GM19438 (cell line): ENCODE measurements around the gene VIPR2.

ENCODE experiments used
- ATAC-seq: cut with Tn5 transposase; IDR thresholded peaks from one replicate; pipeline ENCODE4 v1.9.1; 2021; ENCODE audit warnings: low read depth; ENCODE audit not compliant: unreplicated experiment

The VIPR2 gene

DNA sequence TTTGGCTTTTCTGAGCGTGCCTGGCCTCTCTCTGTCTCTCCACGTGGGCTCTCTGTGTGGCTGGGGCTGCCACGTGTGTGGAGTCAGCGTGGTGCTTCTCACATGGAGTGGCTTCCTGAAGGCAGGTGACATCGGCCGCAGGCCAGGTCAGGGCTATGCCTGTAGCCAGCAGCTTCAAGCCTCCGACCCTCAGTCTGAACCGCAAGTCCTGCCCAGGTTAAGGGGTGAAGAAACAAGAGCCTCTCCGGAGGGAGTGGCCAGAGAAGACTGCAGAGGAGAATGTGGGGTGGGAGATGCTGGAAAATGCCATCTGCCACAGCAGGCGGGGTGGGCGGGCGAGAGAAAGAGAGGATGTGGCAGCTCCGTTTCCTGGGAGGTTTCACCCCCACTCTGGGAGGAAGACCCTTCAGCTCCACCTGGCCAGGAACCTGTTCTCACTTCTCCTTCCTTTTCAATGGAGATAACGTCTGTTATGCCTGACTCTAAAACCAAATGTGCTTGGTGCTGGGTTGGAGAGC, 14.3 kb upstream of the VIPR2 start:
- ATAC-seq = no peak

DNA sequence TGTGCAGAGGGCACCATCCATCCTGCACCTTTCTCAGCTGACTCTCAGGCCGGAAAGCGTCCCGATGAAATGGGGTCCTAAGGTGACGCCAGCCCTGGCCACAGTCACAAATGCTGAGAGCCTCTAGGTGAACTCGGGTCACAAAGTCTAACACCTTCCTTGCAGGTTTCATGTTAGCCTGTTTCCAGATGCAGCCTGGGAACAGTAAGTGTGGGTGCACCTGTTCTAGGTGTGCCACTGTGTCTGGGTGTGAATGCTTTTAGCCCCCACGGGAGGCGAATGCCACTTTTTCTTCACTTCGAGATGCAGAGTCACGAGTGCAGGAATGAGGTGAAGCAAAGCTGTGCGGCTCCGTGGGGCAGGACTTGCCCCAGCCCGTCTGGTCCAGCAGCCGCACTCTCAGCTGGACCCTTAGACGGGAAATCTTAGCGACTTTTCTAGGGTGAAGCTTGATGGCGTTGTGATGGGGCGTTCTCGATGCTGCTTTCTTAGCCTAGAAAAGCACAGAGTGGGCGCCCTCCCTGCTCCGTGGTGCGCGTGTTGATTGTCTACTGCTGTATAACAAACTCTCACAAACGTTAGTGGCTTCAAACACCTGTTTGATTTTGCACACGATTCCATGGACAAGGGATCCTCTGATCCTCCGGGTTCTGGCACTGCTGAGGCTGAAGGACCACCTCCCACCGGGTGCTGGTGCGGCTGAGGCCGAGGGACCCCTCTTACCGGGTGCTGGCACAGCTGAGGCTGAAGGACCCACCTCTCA, 13.6 kb upstream of the VIPR2 start:
- no peak for ATAC-seq

DNA sequence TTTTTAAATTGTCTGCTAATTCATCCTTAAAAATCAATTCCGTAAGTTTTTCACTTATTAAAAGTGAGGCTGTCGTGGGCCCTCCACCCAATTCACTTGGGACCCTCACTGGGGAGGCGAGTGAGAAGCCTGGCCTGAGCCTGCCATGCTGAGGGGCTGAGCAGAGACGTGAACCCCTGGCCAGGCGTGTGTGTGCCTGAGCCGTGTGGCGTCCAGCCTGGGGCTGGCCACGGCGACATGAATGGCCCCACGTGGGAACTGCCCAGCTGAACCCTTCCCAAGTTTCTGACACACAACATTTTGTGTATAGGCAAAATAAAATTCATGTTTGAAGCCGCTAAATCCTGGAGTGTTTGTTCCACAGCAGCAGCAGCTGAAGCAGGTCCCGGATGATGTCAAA, 13.0 kb upstream of the VIPR2 start:
- no peak for ATAC-seq

DNA sequence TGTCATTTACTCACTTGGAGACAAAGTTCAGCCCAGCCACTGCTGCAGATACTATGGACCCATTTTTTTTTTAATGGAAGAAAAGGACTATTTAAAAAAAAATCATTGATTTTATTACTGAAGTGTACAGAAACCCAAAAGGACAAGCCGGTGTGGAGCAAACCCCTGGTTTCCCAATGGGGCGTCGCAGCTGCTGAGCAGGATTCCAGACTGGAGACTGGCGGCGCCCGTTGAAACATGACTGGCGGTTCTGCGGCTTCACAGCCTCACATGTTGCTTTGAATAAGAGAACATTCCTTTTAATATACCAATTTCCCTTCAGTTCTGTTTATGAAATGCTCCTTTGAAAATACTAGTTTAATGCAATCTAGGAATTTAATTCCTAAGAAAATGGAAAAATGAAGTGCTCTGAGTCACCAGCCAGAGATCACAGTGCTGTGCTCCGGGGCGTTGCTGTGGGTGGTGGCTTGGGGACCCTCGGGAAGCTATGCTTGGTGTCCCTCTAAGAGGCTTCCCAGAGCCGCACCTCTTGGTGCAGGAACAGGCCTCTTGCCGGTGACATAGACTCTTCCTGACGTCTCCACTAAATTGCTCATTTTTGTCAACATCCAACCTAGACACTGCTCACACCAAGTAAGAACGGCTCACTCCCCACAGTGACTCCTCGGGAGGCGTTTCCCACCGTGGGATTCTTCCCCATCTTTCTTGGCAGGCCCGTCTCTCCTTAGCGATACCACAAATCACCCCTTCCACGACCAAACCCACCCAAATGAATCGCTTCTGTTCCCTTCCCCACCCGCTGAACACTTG, 12.0 kb upstream of the VIPR2 start:
- no peak for ATAC-seq

DNA sequence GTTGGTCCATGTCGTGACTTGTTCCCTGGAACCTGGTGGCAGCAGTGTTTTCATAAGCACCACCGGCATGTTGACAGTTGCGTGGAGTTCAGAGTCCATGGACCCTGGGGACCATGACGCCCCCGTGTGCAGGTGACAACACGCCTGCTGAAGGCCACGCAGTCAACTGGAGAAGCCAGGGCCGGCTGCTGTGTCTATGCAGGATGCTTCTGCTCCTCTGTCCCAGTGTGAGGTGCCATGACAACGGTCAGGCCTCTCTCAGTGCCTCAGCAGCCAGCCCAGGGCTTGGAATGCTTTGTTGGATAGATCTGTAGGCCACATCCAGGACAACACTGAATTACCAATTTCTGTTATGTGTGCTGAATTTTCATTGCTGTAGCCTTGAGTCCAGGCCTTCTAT, 10.7 kb upstream of the VIPR2 start:
- ATAC-seq = no peak

DNA sequence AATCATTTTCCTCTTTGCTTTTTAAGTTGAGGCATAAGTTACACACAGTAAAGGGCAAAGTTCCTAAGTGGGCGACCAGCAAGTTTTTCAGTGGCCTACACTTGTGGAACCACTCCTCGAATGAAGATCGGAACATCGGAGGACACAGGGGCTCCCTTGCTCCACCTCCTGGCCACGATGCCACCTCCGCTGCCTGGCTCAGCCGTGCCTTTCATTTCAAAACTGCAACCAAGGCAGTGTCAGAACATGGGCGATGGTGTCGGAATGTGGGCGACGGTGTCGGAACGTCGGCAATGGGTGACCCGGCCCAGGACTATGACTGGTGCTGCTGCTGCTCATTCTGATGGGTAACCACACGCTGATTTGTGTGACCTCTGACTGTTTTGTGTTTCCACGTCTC, 9.6 kb upstream of the VIPR2 start:
- ATAC-seq = no peak

DNA sequence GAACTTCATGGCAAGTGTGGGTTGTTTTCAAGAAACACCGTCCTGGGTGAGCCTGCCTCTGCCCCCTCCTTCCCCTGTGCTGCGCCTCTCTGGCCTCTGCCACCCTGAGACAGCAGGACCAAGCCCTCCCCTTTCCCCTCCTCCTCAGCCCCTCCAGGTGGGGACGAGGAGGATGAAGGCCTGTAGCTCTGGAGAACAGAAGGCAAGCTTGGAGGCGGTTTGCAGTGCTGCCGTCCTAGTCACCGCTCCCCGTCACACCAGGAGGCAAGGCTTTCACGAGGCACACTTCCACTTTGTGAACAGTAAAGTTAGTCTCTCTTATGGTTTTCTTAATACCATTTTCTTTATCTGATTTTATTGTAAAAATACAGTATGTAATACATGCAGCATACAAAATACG, 8.8 kb upstream of the VIPR2 start:
- no peak for ATAC-seq

DNA sequence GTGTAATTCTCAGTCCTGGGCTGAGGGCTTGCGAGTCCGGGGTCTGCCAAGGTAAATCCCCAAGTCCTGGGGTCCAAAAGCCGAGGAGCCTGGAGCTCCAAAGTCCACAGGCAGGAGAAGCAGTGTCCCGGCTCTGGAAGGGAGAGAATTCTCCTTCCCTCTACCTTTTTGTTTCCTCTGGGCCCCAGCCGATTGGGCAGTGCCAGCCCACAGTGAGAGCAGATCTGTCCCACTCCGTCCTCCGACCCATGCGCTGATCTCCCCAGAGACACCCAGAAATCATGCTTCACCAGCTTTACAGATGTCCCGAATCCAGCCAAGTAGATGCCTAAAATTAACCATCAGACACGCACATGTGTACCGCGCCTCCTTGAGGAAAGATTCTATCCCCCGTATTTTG, 8.1 kb upstream of the VIPR2 start:
- no peak for ATAC-seq

DNA sequence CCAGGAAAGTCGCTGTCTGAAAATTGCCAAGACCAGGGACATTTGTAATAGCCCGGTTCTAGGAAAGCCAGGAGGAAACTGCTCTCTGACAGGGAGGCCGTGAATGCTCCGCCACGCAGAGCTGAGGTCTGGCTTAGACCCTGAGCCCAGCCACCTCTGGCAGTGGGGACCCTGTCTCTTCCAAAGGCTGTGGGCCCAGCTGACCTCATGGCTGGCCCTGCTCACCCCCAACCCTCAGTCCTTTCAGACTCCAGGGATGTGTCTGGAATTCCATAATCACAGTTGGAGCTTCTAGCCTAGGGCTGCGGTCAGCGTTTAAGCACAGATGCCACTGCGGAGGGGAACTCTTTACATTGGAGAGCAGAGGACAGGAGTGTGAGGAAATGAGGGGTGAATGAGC, 6.6 kb upstream of the VIPR2 start:
- no peak for ATAC-seq

DNA sequence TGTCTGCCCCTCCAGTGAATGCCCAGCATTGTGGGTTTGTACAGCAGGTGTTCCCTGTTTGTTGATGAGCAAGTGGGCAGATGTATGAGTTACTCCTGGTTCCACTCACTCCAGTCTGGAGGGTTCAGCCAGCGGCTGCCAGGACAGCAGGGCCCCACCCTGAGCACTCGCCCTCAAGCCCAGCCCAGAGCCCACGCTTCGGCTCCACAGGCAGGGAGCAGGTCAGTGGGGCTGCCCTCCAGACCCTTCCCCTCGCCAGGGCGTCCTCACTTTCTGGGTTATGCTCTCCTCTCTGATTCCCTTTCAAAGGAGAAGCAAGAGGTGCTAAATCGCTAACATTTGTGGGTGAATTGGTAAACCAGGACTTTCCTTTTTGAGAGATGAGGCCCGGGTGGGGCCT, 4.8 kb upstream of the VIPR2 start:
- ATAC-seq = no peak

DNA sequence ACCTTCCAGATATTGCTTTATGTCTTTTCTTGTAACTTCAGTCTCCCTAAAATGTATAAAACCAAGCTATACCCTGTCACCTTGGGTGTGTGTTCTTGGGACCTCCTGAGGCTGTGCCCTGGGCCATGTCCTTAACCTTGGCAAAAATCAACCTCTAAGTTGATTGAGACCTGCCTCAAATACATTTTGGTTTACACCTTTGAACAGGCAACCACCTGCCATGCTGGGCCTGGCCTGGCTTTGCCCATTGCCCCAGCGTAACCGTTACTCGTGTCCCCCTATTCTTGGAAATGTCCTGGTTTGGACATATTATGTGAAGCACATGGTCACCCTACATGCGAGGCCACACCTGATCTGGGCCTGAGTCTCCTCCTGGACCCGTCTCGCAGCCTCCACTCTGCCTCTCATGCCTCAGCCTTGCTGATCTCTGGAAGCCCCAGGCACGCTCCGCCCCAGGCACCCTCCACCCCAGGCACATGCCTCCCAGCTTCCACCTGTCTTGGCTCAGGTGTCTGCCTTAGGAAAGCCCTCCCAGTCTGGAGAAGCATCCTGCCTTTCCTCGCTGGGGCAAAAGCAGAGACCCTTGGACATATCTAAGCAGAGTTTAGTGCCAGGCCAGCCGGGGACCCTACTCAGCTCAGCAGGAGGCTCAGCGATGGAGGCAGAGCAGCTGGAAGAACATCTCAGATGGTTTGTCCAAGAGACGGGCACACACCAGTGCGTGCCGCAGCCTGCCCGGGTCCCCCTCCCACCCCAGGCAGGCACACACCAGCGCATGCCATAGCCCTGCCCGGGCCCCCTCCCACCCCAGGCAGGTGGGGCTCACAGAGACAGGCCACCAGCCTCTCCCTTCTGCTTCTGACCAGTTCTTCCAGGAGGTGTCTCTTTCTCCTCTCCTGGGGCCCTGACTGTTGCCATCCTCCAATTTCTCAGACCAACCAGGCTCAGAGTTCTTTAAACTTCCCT, 4.0 kb upstream of the VIPR2 start:
- no peak for ATAC-seq

DNA sequence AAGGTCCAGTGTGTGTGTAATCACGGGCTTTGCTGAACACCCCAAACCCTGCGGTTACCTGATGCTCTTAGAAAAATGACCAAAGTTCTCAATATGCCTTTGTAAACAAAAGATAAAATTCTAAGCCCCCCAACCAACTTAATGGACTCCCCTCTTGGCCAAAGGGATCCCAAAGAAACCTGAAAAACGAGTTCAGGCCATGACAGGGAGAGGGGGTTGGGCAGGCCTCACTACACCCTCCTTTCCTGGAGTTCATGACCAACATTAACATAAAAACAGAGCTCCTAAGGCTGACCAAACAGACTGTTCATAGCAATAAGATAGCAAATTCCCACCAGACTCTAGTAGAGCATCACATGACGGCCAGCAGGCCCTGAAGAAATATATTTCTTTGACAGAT, 3.0 kb upstream of the VIPR2 start:
- ATAC-seq = no peak

DNA sequence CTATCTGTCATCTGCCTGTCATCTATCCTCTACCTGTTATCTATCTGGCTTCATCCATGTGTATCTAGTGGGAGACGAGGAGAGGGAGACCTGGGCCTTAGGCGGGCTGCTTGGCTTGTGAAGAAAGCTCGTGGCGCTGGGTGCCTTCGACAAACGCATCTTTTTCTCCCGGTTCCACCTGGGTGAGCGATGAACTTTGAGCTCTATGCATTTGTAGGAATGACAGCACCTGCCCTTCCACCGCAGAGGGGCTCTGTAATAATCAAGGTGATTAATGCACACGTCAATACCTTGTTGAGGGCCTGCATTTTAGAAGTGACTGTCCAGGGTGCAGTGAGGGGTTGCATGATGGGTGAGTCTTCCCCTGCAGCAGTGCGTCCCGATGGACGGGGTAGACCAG, 2.6 kb upstream of the VIPR2 start:
- ATAC-seq = no peak

DNA sequence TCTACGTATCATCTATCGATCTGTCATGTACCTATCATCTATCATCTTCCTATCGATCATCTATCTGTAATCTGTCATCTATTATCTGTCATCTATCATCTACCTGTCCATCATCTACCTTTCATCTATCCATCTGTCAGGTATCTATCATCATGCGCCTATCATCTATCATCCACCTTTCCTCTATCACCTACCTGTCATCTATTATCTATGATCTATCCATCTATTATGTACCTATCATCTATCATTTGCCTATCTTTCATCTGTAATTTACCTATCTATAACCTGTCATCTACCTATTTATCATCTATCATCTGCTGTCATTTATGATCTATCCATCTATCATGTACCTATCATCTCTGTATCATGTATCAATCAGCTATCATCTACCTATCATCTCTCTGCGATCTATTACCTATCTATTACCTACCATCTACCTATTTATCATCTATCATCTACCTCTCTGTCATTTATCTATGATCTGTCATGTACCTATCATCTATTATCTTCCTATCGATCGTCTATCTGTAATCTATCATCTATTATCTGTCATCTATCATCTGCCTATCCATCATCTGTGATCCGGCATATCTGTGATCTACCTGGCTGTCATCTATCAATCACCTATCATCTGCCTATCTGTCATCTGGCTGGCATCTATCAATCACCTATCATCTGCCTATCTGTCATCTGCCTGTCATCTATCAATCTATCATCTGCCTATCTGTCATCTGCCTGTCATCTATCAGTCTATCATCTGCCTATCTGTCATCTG, 1.6 kb upstream of the VIPR2 start:
- no peak for ATAC-seq

DNA sequence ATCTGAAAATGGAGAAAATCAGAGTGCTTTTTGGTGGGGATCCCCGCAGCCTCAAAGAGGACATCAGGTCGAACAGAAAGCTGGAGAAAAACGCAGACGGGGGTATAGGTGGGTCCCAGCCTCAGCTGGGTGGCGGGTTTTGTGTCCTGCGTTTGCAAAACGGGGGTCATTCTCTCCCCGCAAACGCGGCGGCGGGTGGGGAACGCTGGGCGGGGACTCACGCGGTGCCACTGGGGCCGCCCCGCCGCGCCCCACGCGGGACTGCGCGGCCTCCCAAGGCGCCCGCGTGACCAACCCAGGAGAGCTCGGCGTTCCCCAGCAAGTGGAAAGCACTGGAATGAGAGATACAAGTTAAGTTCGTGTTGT, 806 bp upstream of the VIPR2 start:
- no peak for ATAC-seq

DNA sequence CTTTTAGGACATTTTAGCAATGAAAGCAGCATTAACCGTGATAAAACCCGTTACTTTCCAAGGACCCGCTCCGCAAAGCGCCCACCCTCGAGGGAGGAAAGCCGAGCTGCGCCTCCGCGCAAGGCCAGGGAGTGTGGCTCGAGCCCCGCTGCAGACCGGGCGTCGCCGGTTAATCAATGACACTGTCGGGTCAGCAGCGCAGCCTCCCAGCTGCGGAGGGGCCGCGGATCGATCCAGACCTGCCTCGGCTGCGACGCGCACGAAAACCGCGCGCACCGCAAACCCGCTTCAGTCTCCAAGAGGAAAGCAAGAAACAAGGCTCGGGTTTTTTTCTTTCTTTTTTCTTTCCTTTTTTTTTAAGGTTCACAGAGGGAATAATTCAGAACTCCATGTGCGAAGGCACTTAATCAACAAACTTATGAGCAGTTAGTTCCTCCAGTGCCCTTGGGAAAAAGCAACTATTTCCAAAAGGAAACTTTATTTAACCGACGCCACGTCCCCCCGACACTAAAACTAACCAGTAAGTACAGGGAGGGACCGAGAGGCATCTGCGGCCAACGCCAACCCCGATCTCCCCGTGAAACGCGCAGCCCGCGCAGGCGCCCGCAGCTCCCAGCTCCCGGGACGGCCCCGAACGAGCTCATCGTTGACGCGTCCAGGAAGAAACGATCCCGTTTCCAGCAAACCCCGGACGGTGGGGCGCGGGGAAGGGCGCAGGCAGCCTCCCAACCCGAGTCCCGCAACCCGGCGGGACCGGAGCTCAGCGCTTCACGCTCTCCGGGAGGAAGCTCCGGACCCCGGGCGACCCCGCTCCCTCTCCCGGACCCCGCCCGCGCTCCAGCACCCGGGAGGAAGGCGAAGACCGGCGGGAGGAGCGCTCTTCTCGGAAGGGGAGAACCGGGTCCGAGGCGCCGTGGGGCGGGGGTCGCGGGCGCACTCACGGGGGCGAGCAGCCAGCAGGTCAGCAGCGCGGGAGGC, 598 bp downstream of the VIPR2 start:
- ATAC-seq = no peak

DNA sequence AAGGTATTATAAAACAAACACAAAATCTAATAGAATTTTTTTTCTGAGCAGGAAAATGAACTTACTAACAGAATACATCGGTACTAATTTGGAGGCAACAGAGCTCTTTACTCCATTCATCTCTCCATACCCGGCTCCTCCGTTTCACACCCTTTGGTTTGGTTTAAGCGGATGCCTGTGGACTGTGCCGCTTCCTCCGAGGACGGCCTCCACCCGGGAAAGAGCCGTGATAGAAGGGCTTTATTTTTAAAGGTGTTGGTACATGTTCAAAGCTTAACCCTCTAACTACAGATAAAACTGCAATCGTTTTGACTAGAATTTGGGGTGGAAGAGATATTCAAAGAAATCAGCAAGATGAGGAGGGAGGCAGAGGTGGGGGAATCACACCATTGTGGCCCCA, 1.9 kb downstream of the VIPR2 start:
- ATAC-seq = no peak

DNA sequence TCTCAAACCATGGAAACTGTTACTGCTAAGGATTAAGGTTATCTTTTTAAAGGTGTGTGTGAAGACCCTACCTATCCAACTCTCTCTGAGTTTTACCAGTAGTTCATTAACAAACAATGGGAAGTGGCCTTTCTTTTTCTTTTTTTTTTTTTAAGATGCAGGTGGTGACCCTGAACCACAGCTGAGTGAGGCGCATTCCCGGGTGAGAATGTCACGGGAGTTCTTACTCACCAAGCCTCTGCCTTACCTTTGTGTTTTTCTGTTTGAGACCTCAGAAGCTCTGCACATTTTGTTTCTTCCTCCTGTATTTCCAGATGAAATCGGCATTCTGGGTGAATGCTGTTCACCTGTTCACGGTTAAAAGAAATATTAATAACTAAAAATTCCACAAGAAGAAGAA, 2.5 kb downstream of the VIPR2 start:
- no peak for ATAC-seq

DNA sequence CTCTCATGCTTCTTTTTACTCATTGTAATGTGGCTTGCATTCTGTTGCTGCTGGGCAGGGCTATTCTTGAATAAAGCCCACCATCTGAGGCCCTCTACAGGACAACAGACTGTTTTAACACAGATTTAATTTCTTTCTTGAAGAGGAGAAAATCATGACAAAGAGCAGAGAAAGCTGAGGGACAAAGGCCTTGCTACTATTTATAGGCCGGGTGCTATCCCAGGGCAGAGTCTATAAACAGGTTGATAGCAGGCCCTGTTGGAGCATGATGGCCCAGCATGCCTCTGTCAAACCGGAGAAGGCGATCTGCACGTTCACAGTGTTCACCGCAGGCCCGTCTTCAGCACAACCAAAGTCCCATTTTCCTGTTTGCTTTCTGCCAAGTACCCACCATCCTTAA, 3.0 kb downstream of the VIPR2 start:
- no peak for ATAC-seq
